Activated naive CD8-positive, alpha-beta T cell treated with anti-CD3 and anti-CD28 coated beads, Interleukin-2, amount 10 ng/mL, durations not matched to agents 7 days and 5 days (primary cell): ENCODE data around the gene PRKAB2. TPM values are rescaled to one million over a fixed set of nuclear protein-coding genes. Genes with fewer than 3 reads are reported as not detected.
"Not testable (repeated sequence)": the region's sequence is repeated elsewhere in the genome, so short reads cannot be mapped to it uniquely, and the experiment has no call there.

ENCODE experiments used
- ATAC-seq: fragments of 150-1000 bp; cut with Tn5 transposase; one replicate; pipeline ENCODE4 v1.10.0; 2021; ENCODE audit warnings: low read depth, moderate library complexity
- POLR2A ChIA-PET: fragments of 350-600 bp; sonication (Branson Sonifier 250); formaldehyde crosslinking; loops from one replicate; lab custom pipeline; 2021; ENCODE audit warnings: antibody characterized with exemption; lab: Charles Lee
- DNase-seq: peaks from one replicate; pipeline ENCODE4 v3.0.0; 2021
- H3K27ac Mint-ChIP-seq: one replicate; pipeline ENCODE4 v1.8.0; 2022; ENCODE audit warnings: mild to moderate bottlenecking, mixed read lengths
- H3K27me3 Mint-ChIP-seq: one replicate; pipeline ENCODE4 v1.8.0; 2022; ENCODE audit warnings: mild to moderate bottlenecking, moderate library complexity, mixed read lengths
- H3K36me3 Mint-ChIP-seq: one replicate; pipeline ENCODE4 v1.8.0; 2021; ENCODE audit warnings: mild to moderate bottlenecking, mixed read lengths
- H3K4me1 Mint-ChIP-seq: one replicate; pipeline ENCODE4 v1.8.0; 2021; ENCODE audit warnings: mixed read lengths
- H3K4me3 Mint-ChIP-seq: one replicate; pipeline ENCODE4 v1.8.0; 2022; ENCODE audit warnings: mild to moderate bottlenecking, moderate library complexity, mixed read lengths
- H3K9me3 Mint-ChIP-seq: one replicate; pipeline ENCODE4 v1.8.0; 2021; ENCODE audit warnings: mixed read lengths
- total RNA-seq, 2 experiments: library from RNA; stranded (reverse); gene quantifications; one replicate each; pipeline ENCODE4 v1.2.3, GENCODE V29; 2021

The PRKAB2 gene
- total RNA-seq, 2 experiments from 2014 or later = 12.6 to 14.0 TPM

DNA sequence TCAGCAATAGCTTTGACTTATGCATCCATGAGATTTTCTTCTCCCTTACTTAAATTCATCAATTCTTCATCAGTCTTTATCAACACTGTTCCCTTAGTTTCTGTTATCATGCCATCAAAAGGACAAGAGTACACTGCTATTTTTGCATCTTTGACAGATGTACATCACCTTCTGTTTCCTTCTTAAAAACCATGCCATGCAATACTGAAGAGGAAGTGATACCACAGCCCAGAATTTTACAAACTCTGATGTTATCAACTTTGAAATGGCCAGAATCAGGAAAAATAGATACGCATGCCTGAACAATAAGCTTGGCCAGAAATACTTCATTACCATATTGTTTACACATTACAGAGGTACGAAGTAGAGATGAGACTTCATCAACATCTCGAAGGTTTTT lies 31.8 kb upstream of the PRKAB2 start:
- Mint-ChIP-seq H3K4me3 (no peak overlapping the region), H3K36me3 (peaks cover 5% of the 10 kb centered on the region), H3K9me3 (peaks cover 2% of the 10 kb centered on the region), H3K27ac (no peak overlapping the region), H3K27me3 (no peaks in the 10 kb centered on the region), H3K4me1 (peaks cover 2% of the 10 kb centered on the region)
- POLR2A ChIA-PET = no interaction called here
- DNase-seq = no peak
- ATAC-seq = no peak

DNA sequence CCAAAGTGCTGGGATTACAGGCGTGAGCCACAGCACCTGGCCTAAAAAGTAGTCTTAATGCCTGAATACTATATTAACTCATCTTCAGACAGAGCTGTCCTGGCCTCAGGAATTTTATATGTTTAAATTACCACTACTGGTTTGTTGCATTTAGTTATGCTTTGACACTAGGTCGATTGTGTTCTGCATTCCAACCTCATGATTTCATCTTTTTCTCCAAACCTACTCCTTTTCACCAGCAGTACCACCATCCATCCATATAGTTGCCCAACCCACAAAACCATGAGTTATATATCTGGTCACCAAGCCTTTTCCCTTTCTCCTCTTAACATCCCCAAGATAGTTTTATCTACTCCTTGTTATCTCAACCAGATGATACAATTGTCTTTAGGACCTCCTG lies 30.3 kb upstream of the PRKAB2 start:
- H3K4me3 Mint-ChIP-seq = no peak overlapping the region
- ATAC-seq (no peak), DNase-seq (no peak)
- H3K9me3 Mint-ChIP-seq = peaks cover 2% of the 10 kb centered on the region
- POLR2A ChIA-PET = no interaction called here
- no peak overlapping the region for H3K27ac Mint-ChIP-seq
- peaks cover 2% of the 10 kb centered on the region for H3K4me1 Mint-ChIP-seq
- peaks cover 5% of the 10 kb centered on the region for H3K36me3 Mint-ChIP-seq
- no peaks in the 10 kb centered on the region for H3K27me3 Mint-ChIP-seq

DNA sequence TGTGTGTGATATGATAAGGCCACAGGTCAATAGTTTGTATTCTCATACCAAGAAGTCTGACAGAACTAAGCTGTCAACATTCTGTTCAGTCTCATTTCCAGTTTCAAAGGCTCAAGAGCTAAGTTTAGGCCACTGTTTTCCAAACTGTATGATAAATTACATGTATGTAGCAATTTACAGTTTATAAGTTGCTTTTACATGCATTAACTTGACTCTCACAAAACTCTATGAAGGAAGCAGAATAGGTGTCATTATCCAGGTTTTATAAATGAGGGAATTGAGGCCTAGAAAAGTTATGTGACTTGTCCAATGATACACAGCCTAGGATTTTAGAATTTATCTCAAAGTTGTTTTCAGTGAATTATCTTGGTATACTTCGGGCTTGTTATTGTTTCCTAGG lies 29.5 kb upstream of the PRKAB2 start:
- peaks cover 2% of the 10 kb centered on the region for H3K9me3 Mint-ChIP-seq
- no peaks in the 10 kb centered on the region for H3K27me3 Mint-ChIP-seq
- no peak overlapping the region for H3K27ac Mint-ChIP-seq
- H3K4me1 Mint-ChIP-seq = peaks cover 2% of the 10 kb centered on the region
- H3K36me3 Mint-ChIP-seq = peaks cover 3% of the 10 kb centered on the region
- no peak for DNase-seq
- no peak overlapping the region for H3K4me3 Mint-ChIP-seq
- ATAC-seq = no peak
- POLR2A ChIA-PET = no interaction called here

DNA sequence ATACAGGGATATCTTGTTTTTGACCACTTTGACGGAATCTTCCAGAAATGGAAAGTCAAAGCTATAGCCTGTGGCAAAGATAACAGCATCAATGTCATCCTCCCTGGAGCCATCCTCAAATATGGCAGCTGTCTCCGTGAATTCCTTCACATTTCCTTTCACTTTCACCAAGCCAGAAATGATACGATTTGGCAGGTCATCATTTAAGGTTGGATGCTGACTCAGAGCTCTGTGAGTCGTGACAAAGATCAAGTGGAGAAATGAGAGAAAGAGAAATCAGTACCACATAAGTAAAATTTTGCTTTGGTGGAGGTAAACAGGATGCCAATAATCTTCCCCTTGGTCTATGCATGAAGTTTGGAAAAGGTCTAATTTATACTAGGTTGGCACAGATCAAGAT lies 29.0 kb upstream of the PRKAB2 start:
- H3K9me3 Mint-ChIP-seq = peaks cover 4% of the 10 kb centered on the region
- ATAC-seq (no peak), DNase-seq (no peak)
- POLR2A ChIA-PET = no interaction called here
- H3K4me1 Mint-ChIP-seq = peaks cover 2% of the 10 kb centered on the region
- H3K27ac Mint-ChIP-seq = no peak overlapping the region
- H3K36me3 Mint-ChIP-seq = peaks cover 3% of the 10 kb centered on the region
- no peak overlapping the region for H3K4me3 Mint-ChIP-seq
- H3K27me3 Mint-ChIP-seq = no peaks in the 10 kb centered on the region

DNA sequence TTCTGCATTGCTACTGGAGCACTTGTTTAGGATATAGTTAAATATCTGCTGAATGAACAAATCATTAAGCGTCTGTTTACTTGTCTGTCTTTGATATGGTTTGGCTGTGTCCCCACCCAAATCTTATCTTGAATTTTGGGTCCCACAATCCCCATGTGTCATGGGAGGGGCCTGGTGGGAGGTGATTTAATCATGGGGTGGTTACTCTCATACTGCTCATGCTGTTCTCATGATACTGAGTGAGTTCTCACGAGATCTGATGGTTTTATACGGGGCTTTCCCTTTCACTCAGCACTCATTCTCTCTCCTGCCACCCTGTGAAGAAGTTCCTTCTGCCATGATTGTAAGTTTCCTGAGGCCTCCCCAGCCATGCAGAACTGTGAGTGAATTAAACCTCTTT lies 25.1 kb upstream of the PRKAB2 start:
- H3K27me3 Mint-ChIP-seq, H3K4me3 Mint-ChIP-seq, H3K36me3 Mint-ChIP-seq, DNase-seq, H3K4me1 Mint-ChIP-seq, ATAC-seq, H3K27ac Mint-ChIP-seq, POLR2A ChIA-PET: not testable (repeated sequence)
- H3K9me3 Mint-ChIP-seq = peaks cover 10% of the 10 kb centered on the region

DNA sequence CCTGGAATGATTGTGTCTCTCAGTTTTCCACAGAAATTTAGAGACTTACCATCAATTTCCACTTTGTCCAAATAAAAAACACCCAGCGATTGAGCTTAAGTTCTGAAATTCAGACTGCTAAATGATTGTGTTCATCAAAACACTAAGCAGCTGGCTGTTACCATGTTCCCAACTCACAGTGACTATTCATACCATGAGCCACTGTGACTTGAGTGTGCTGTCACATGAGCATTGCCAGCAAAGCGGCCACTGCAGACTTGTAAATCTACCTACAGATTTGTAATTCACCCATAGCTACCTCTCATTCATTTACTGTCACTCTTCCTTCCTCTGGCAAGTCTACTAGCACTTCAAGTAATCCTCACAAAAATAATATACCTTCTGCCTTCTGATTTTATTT lies 17.2 kb upstream of the PRKAB2 start:
- DNase-seq (no peak), ATAC-seq (no peak)
- Mint-ChIP-seq H3K4me3 (no peak overlapping the region), H3K27me3 (no peaks in the 10 kb centered on the region), H3K36me3 (no peaks in the 10 kb centered on the region), H3K27ac (no peak overlapping the region), H3K4me1 (peaks cover 3% of the 10 kb centered on the region), H3K9me3 (peaks cover 4% of the 10 kb centered on the region)
- POLR2A ChIA-PET = no interaction called here

DNA sequence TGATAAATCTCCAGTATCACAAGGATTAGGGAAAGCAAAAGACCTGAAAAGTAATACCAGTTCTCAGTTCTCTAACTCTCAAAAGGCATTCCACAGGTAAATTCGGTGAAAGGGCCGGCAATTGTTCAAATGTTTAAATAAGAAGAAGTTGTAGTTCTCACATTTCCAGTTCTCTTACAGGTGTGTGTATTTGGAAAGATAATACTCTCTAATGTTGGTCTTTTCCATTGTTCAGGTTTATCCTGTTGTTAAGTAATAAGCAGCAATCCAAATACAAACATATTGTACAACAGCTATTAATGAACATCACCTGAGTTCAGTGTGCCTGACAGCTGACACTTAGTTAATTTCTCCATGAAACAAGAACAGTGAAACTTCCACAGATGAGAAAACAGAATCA lies 13.2 kb upstream of the PRKAB2 start:
- H3K36me3 Mint-ChIP-seq = peaks cover 2% of the 10 kb centered on the region
- no peaks in the 10 kb centered on the region for H3K9me3 Mint-ChIP-seq
- H3K4me1 Mint-ChIP-seq = peaks cover 3% of the 10 kb centered on the region
- ATAC-seq (no peak), DNase-seq (no peak)
- no peak overlapping the region for H3K27ac Mint-ChIP-seq
- POLR2A ChIA-PET = no interaction called here
- no peak overlapping the region for H3K4me3 Mint-ChIP-seq
- H3K27me3 Mint-ChIP-seq = peaks cover 3% of the 10 kb centered on the region

DNA sequence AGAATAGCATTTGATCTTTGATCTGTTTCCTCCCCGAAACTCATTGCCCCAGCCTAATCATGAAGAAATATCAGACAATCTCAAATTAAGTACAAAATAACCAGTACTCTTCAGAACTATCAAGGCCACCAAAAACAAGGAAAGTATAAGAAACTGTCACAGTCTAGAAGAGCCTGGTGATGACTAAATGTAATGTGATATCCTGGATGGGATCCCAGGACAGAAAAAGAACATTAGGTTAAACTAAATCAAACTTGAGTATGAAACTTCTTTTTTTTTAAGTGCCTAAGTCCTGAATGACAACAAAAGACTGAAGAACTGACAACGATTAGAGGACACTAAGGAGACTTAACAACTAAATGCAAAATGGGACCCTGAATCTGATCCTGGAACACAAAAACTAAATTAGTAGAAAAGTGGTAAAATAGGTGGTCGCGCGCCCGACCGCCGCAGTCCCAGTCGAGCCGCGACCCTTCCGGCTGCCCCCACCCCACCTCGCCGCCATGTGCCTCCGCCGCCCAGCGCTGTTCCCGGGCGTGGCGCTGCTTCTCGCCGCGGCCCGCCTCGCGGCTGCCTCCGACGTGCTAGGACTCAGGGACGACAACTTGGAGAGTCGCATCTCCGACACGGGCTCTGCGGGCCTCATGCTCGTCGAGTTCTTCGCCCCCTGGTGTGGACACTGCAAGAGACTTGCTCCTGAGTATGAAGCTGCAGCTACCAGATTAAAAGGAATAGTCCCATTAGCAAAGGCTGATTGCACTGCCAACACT lies 5.5 kb upstream of the PRKAB2 start:
- ATAC-seq = no peak
- H3K4me3 Mint-ChIP-seq = no peak overlapping the region
- DNase-seq = no peak
- H3K27me3 Mint-ChIP-seq = peaks cover 3% of the 10 kb centered on the region
- peaks cover 22% of the 10 kb centered on the region for H3K36me3 Mint-ChIP-seq
- POLR2A ChIA-PET = no interaction called here
- peaks cover 10% of the 10 kb centered on the region for H3K4me1 Mint-ChIP-seq
- H3K27ac Mint-ChIP-seq = no peak overlapping the region
- H3K9me3 Mint-ChIP-seq = no peaks in the 10 kb centered on the region

DNA sequence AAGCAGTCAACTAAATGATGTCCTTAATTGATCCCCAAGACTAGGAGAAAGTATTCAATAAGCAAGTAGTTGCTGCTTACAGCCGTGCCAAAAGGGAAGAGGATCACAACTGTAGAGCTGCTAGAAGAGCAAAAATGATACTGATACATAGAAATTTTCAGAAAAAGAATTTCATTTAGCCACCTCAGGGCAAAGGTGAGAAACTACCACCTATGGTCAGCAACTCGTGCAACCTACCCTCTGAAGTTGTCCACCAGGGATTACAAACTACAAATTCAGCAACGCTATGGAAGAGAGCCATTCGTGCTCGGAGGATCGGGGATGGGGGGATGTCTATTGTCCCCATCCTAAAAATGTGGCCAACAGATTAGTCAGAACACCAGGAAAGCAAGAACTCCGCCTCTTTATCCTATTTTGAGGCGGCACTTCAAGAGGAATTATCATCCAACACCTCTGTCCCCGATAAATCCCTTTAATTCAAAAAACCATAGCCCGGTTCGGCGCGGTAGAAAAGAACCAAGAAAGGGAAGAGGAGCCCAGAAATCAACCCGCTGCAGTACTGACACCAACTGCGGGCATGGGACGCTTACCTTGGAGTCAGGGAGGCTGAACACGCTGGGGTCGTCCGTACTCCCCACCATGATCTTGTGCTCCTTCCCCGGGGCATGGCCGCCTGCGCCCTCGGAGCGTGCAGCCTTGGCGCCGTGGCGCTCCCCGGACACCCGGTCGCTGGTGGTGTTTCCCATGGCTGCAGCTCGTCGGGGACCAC lies 687 bp downstream of the PRKAB2 start:
- DNase-seq (no peak), ATAC-seq (no peak)
- peaks cover 26% of the 10 kb centered on the region for H3K4me1 Mint-ChIP-seq
- no peaks in the 10 kb centered on the region for H3K9me3 Mint-ChIP-seq
- peaks cover 20% of the 10 kb centered on the region for H3K36me3 Mint-ChIP-seq
- no peaks in the 10 kb centered on the region for H3K27me3 Mint-ChIP-seq
- peak overlapping the region; percentile 99 for H3K4me3 Mint-ChIP-seq
- POLR2A ChIA-PET = interaction anchor here (0.8 to 1.8 kb wide), 4 partner anchors 10 to 92 kb away, joined by 3 to 11 read pairs (median 7); partner anchors contain the start of gene CHD1L
- peak overlapping the region; percentile 82 for H3K27ac Mint-ChIP-seq

DNA sequence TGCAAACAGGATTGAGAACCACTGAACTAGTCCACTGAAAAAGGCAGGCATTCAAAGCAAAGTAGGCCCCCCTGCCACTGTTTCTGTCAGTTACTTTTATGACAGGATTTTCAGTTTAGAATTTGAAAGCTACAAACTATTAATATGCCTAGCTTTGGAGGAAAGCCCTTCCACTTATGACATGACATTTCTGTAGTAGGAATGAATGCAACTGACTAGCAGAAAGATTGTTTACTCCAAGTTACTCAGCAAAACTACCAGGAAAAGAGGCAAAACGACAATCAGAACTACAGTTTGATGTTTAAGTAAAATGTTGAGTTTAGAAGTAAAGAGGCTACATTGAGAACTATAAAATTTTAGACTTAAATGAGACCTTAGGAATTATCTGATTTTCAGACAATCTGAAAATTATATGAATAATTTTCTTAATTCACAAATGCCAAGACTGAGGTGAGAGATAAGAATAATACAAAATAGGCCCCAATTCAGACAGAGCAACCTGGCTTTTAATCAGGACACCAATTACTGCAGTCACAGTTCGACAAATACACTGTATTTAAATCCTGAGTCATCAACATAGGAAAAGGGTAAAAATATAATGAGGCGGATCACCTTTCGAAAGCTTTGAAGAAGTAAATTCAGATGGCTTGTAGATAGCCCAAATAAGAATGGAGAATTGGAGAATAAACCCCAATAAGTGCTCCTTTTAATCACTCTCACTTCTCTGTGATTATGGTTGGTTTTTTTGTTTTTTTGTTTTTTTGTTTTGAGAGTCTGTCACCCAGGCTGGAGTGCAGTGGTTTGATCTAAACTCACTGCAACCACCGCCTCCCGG lies 2.2 kb downstream of the PRKAB2 start:
- H3K27ac Mint-ChIP-seq = no peak overlapping the region
- H3K27me3 Mint-ChIP-seq = no peaks in the 10 kb centered on the region
- POLR2A ChIA-PET = no interaction called here
- ATAC-seq (no peak), DNase-seq (no peak)
- H3K4me1 Mint-ChIP-seq = peaks cover 26% of the 10 kb centered on the region
- peaks cover 14% of the 10 kb centered on the region for H3K36me3 Mint-ChIP-seq
- no peaks in the 10 kb centered on the region for H3K9me3 Mint-ChIP-seq
- peak overlapping the region; percentile 99 for H3K4me3 Mint-ChIP-seq

DNA sequence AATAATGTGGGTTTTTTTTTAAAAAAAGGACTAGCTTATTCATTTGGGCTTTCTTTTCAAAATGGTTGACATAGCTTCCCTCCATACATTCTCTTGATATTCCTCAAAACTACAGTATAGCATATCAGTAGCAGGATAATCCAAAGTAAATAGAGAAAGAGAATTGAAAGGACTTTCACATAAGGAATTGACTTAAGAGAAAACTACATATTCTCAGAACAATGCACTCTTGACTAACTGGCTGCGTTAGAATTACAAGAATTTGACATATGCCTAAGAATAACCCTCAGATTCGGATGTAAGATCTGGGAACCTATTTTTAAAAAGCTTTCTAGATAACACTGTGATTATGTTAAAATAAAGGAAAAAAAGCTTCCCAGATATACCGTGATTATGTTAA lies 3.1 kb downstream of the PRKAB2 start:
- no peak overlapping the region for H3K4me3 Mint-ChIP-seq
- H3K4me1 Mint-ChIP-seq = peaks cover 25% of the 10 kb centered on the region
- H3K27me3 Mint-ChIP-seq = no peaks in the 10 kb centered on the region
- H3K27ac Mint-ChIP-seq = no peak overlapping the region
- H3K36me3 Mint-ChIP-seq = peaks cover 11% of the 10 kb centered on the region
- no peaks in the 10 kb centered on the region for H3K9me3 Mint-ChIP-seq
- DNase-seq (no peak), ATAC-seq (no peak)
- POLR2A ChIA-PET = no interaction called here

DNA sequence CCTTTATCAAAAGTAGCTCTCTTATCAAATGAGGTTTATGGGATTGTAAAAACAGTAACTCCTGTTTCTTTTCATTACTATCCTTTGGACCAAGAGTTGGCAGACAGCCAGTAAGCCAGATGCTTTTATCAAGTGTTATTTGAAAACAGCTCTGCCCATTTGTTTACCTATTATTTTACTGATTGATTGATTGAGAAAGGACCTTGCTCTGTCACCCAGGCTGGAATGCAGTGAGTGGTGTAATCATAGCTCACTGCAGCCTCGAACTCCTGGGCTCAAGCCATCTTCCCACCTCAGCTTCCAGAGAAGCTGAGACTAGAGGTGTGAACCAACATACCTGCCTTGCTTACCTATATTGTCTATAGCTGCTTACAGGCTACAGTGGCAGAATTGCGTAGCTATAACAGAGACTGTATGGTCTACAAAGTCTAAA lies 3.6 kb downstream of the PRKAB2 start:
- Mint-ChIP-seq H3K9me3 (no peaks in the 10 kb centered on the region), H3K27ac (no peak overlapping the region), H3K27me3 (no peaks in the 10 kb centered on the region), H3K36me3 (peaks cover 10% of the 10 kb centered on the region), H3K4me3 (no peak overlapping the region), H3K4me1 (peaks cover 22% of the 10 kb centered on the region)
- POLR2A ChIA-PET = interaction anchor here (0.8 kb wide), 1 partner anchor 84 kb away, joined by 4 read pairs; no protein-coding TSS in a partner anchor
- no peak for ATAC-seq
- no peak for DNase-seq

DNA sequence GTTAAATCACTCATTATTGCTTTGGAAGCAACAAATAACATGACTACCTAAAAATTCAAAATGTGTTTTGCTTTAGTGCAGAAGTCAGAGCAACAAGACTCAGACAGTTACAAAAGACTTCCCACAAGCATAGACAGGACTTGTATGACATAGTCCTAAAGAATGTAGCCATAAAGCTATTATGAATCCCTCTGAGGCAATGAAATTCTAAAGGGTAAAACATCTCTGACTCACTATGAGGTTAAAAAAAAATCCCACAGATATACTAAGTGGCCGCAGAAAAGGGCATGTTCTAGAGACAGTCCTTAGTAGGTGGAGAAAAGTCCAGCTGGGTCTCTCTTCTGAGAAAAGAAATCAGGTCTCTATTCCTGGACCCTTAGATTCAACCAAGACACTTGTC lies 4.9 kb downstream of the PRKAB2 start:
- Mint-ChIP-seq H3K4me1 (peaks cover 14% of the 10 kb centered on the region), H3K36me3 (peaks cover 6% of the 10 kb centered on the region), H3K27me3 (no peaks in the 10 kb centered on the region), H3K27ac (no peak overlapping the region), H3K4me3 (no peak overlapping the region), H3K9me3 (no peaks in the 10 kb centered on the region)
- DNase-seq (no peak), ATAC-seq (no peak)
- POLR2A ChIA-PET = no interaction called here
